Measurements from ENCODE around the gene COMMD6. TPM values are rescaled to one million over a fixed set of nuclear protein-coding genes. Genes with fewer than 3 reads are reported as not detected.

Gene COMMD6
- total and polyA plus RNA-seq, 9 of the 15 experiments (the other 6 are each of a cell fraction or from before 2014, with no cell fraction given) = 32.6 to 116 (median 65.0) TPM

DNA sequence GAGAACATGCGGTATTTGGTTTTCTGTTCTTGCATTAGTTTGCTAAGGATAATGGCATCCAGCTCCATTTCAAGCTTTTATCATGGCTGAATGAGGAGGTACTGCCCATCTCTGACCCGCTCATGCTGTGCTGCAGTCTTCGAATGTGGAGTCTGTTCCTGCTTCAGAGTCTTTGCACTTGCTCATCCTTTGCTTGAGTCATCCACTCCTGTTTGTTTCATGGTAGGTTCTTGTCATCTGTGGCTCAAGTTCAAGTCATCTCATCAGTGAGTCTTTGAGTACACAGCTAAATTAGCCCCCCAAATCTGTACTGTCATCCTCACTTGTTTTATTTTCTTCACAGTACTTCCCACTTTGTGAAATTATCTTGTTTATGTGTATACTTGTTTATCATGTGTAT lies 17.3 kb upstream of the COMMD6 start (continued):
- TF ChIP-seq, protein P1, sequence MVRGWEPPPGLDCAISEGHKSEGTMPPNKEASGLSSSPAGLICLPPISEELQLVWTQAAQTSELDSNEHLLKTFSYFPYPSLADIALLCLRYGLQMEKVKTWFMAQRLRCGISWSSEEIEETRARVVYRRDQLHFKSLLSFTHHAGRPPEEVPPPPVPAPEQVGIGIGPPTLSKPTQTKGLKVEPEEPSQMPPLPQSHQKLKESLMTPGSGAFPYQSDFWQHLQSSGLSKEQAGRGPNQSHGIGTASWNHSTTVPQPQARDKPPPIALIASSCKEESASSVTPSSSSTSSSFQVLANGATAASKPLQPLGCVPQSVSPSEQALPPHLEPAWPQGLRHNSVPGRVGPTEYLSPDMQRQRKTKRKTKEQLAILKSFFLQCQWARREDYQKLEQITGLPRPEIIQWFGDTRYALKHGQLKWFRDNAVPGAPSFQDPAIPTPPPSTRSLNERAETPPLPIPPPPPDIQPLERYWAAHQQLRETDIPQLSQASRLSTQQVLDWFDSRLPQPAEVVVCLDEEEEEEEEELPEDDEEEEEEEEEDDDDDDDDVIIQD (CRISPR knock-in tag; IDR thresholded peaks at IDR 0.05) = no peak
- TF ChIP-seq CTBP1 (IDR thresholded peaks at IDR 0.05; ENCODE audit: borderline replicate concordance) (no peak), POLR2G (IDR thresholded peaks at IDR 0.05; ENCODE audit: low read depth, low read length) (no peak), PML (IDR thresholded peaks at IDR 0.05; ENCODE audit: low read length) (no peak)
- TF ChIP-seq, protein P2, sequence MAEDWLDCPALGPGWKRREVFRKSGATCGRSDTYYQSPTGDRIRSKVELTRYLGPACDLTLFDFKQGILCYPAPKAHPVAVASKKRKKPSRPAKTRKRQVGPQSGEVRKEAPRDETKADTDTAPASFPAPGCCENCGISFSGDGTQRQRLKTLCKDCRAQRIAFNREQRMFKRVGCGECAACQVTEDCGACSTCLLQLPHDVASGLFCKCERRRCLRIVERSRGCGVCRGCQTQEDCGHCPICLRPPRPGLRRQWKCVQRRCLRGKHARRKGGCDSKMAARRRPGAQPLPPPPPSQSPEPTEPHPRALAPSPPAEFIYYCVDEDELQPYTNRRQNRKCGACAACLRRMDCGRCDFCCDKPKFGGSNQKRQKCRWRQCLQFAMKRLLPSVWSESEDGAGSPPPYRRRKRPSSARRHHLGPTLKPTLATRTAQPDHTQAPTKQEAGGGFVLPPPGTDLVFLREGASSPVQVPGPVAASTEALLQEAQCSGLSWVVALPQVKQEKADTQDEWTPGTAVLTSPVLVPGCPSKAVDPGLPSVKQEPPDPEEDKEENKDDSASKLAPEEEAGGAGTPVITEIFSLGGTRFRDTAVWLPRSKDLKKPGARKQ (CRISPR knock-in tag; IDR thresholded peaks at IDR 0.05) = no peak
- TF ChIP-seq, protein P3, sequence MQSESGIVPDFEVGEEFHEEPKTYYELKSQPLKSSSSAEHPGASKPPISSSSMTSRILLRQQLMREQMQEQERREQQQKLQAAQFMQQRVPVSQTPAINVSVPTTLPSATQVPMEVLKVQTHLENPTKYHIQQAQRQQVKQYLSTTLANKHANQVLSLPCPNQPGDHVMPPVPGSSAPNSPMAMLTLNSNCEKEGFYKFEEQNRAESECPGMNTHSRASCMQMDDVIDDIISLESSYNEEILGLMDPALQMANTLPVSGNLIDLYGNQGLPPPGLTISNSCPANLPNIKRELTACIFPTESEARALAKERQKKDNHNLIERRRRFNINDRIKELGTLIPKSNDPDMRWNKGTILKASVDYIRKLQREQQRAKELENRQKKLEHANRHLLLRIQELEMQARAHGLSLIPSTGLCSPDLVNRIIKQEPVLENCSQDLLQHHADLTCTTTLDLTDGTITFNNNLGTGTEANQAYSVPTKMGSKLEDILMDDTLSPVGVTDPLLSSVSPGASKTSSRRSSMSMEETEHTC (IDR thresholded peaks at IDR 0.05) = no peak
- TF ChIP-seq, protein P4, sequence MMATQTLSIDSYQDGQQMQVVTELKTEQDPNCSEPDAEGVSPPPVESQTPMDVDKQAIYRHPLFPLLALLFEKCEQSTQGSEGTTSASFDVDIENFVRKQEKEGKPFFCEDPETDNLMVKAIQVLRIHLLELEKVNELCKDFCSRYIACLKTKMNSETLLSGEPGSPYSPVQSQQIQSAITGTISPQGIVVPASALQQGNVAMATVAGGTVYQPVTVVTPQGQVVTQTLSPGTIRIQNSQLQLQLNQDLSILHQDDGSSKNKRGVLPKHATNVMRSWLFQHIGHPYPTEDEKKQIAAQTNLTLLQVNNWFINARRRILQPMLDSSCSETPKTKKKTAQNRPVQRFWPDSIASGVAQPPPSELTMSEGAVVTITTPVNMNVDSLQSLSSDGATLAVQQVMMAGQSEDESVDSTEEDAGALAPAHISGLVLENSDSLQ (IDR thresholded peaks at IDR 0.05) = no peak

All from K562 (cell line).